Right atrium auricular region (tissue), 2 donors: ENCODE results near the gene TPST2. TPM values are rescaled to one million over a fixed set of nuclear protein-coding genes. Genes with fewer than 3 reads are reported as not detected.

Experiments
- DNase-seq: peaks from one replicate; pipeline ENCODE4 v3.0.0-alpha.2; 2019; ENCODE audit warnings: low spot score
- H3K27ac ChIP-seq, 2 donors: fragments of 200-600 bp; sonication (generic); 1 replicate in 1 of 2; 2 replicates in 1 of 2; pipeline ENCODE4 v1.5.1; 2016 to 2019
- H3K27me3 ChIP-seq, 2 donors: fragments of 200-600 bp; sonication (generic); one replicate each; pipeline versions ENCODE4 v1.5.1 to v1.6.0; 2017 to 2019
- H3K36me3 ChIP-seq: fragments of 200-600 bp; sonication (generic); one replicate; pipeline ENCODE4 v1.5.1; 2016
- H3K4me1 ChIP-seq, 2 donors: fragments of 200-600 bp; sonication (generic); one replicate each; pipeline versions ENCODE4 v1.5.1 to v1.6.0; 2017 to 2019
- H3K4me3 ChIP-seq, 2 donors: fragments of 200-600 bp; sonication (generic); 1 replicate in 1 of 2; 2 replicates in 1 of 2; pipeline ENCODE4 v1.5.1; 2017 to 2019; ENCODE audit warnings: mild to moderate bottlenecking in 1 of 2, moderate library complexity in 1 of 2
- H3K9me3 ChIP-seq, 2 donors: fragments of 200-600 bp; sonication (generic); one replicate each; pipeline ENCODE4 v1.5.1; 2019
- total RNA-seq, 2 donors: library from RNA; depleted of rRNA; stranded (reverse); fragments of >200 nt; gene quantifications; one replicate each; pipeline ENCODE4 v1.1.0, GENCODE V29; 2016
- TF ChIP-seq, protein P1 (sequence below), 2 donors: fragments of 200-600 bp; sonication (generic); IDR thresholded peaks; one replicate each; pipeline ENCODE4 v1.5.1; 2019; ENCODE audit warnings: antibody characterized with exemption in 2 of 2

Gene TPST2
- total RNA-seq, 2 donors from 2014 or later, result 63.4 to 104 TPM

DNA sequence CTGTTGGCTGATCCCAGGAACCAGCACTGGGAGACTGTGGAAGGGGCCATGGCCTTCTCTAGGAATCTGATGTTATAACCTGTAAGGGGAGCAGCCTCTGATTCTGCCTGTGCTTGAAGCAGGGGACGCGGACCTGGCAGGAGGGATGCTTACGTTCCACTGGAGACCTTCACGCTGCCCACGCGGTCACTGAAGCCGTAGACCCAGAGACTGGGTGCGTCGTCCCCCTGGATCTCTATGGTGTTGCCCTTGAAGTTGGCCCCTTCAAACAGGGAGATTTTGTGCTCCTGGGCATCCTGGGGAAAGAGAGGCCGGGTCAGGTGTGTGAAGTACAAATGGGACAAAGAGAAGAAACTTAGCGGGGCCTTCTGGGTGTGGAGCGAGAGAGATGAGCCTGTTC lies 11.8 kb upstream of the TPST2 start:
- Histone ChIP-seq H3K4me1 (no peaks in the 10 kb centered on the region), H3K36me3 (no peaks in the 10 kb centered on the region), H3K27me3 (no peaks in the 10 kb centered on the region), H3K4me3 (no peak overlapping the region), H3K27ac (no peak overlapping the region), H3K9me3 (no peaks in the 10 kb centered on the region)
- TF ChIP-seq, protein P1, sequence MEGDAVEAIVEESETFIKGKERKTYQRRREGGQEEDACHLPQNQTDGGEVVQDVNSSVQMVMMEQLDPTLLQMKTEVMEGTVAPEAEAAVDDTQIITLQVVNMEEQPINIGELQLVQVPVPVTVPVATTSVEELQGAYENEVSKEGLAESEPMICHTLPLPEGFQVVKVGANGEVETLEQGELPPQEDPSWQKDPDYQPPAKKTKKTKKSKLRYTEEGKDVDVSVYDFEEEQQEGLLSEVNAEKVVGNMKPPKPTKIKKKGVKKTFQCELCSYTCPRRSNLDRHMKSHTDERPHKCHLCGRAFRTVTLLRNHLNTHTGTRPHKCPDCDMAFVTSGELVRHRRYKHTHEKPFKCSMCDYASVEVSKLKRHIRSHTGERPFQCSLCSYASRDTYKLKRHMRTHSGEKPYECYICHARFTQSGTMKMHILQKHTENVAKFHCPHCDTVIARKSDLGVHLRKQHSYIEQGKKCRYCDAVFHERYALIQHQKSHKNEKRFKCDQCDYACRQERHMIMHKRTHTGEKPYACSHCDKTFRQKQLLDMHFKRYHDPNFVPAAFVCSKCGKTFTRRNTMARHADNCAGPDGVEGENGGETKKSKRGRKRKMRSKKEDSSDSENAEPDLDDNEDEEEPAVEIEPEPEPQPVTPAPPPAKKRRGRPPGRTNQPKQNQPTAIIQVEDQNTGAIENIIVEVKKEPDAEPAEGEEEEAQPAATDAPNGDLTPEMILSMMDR (IDR thresholded peaks at IDR 0.05), result no peak
- DNase-seq, result no peak

DNA sequence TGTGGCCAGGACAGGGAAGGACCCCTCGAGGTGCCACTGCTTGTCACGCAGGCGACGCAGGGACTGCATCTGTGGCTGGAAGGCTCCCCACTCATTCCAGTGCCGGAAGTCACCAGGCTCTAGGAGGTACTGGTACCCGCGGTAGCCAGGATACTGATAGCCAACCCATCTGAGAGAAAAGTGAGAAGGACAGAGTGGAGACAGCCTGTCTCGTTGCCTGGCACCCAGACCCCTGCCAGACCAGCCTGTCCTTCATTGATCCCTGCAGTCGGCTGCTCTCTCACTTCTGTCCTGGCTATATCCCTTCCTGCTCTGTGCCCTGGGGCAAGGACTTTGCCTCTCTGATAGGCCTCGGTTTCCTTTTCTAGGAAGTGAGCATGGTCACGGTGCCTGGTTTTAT lies 9.6 kb upstream of the TPST2 start:
- Histone ChIP-seq H3K9me3 (no peaks in the 10 kb centered on the region), H3K27ac (no peak overlapping the region), H3K36me3 (no peaks in the 10 kb centered on the region), H3K4me1 (no peaks in the 10 kb centered on the region), H3K4me3 (no peak overlapping the region), H3K27me3 (no peaks in the 10 kb centered on the region)
- TF ChIP-seq, protein P1 (IDR thresholded peaks at IDR 0.05), result no peak
- no peak for DNase-seq

DNA sequence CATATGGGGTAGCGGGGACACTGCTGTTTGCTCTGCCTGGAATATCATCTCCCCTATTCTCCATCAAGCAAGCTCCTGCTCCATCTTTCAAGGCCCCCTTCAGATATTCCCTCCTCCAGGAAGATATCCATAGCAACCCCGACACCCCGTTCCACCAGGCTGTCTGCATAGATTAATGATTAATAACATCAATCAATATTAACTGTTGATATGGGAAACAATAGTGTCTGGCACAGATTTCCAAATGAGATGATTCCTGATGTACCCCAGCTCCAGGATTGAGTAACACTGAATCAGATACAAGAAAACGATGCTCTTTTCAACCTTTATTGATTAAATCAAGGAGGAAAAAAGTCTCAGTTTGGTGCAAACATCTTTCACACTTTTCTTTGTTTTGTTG lies 7.5 kb upstream of the TPST2 start:
- DNase-seq, result no peak
- H3K4me1 ChIP-seq, result no peaks in the 10 kb centered on the region
- no peaks in the 10 kb centered on the region for H3K36me3 ChIP-seq
- H3K27ac ChIP-seq, result no peak overlapping the region
- no peak overlapping the region for H3K4me3 ChIP-seq
- no peaks in the 10 kb centered on the region for H3K9me3 ChIP-seq
- H3K27me3 ChIP-seq, result no peaks in the 10 kb centered on the region
- TF ChIP-seq, protein P1 (IDR thresholded peaks at IDR 0.05), result no peak

DNA sequence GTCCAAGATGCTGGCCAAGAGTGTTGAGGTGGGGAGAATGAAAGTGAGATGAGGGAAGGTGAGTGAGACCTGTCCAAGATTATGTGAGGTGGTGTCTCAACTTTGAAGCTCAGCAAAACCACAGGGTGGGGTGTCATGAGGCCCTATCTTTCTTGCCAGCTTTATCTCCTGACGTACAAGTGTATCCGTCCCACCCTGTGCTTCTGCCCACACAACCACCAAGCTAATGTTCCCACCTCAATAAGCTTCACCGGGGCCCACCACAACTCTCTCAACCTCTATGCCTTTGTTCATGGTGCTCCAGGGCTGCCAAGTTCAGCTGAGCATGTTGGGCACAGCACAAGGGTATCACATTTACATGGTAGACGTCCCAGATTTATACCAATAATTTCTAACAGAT lies 7.1 kb upstream of the TPST2 start:
- Histone ChIP-seq H3K27ac (no peak overlapping the region), H3K9me3 (no peaks in the 10 kb centered on the region), H3K36me3 (no peaks in the 10 kb centered on the region), H3K27me3 (no peaks in the 10 kb centered on the region), H3K4me3 (no peak overlapping the region), H3K4me1 (no peaks in the 10 kb centered on the region)
- no peak for DNase-seq
- TF ChIP-seq, protein P1 (IDR thresholded peaks at IDR 0.05), result no peak

DNA sequence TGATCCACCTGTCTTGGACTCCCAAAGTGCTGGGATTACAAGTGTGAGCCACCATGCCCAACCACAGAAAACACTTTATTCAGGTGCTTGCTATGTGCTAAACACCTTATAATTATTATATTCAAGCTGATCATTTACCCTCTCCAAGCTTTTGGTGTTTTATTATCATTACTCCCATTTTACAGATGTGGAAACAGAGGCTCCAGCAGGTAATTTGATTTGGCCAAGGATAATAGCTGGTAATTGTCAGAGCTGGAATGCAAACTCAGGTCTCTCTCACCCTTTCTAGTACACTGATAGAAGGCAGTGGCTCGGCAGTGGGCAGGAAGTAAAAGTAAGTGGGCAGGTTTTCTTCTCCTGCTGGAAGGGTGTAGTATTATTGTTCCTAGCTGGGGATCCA lies 3.8 kb upstream of the TPST2 start:
- Histone ChIP-seq H3K27ac (no peak overlapping the region), H3K9me3 (no peaks in the 10 kb centered on the region), H3K27me3 (no peaks in the 10 kb centered on the region), H3K4me3 (no peak overlapping the region), H3K4me1 (peaks cover 0 to 15% of the 10 kb centered on the region in 2 donors), H3K36me3 (no peaks in the 10 kb centered on the region)
- DNase-seq, result no peak
- TF ChIP-seq, protein P1 (IDR thresholded peaks at IDR 0.05), result no peak

DNA sequence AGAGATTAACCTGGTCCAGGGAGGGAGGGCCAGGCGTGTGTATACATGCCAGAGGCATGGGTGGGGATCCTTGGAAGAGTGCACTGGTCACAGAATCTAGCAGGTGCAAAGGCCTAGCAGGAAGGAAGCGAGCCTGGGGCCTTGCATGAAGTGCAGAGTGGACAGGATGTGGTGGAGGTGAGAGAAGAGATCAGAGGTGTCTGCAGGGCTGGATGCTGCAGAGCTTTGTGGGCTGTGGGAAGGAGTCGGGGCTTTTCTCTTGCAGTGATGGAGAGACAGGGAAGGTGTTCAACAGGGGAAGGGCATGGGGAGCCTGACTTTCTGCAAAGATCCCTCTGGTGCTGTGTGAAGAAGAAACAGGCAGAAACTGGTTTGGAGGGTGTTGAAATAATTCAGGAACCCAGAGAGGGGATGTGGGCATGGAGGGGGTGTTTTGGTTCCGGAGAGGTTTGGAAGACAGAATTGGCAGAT lies 2.5 kb upstream of the TPST2 start:
- no peaks in the 10 kb centered on the region for H3K9me3 ChIP-seq
- no peak overlapping the region for H3K27ac ChIP-seq
- H3K36me3 ChIP-seq, result no peaks in the 10 kb centered on the region
- H3K27me3 ChIP-seq, result no peaks in the 10 kb centered on the region
- H3K4me1 ChIP-seq, result peaks cover 0 to 21% of the 10 kb centered on the region in 2 donors
- DNase-seq, result no peak
- no peak overlapping the region for H3K4me3 ChIP-seq
- TF ChIP-seq, protein P1 (IDR thresholded peaks at IDR 0.05), result no peak
